ENCODE measurements around the gene HAUS7.

DNA sequence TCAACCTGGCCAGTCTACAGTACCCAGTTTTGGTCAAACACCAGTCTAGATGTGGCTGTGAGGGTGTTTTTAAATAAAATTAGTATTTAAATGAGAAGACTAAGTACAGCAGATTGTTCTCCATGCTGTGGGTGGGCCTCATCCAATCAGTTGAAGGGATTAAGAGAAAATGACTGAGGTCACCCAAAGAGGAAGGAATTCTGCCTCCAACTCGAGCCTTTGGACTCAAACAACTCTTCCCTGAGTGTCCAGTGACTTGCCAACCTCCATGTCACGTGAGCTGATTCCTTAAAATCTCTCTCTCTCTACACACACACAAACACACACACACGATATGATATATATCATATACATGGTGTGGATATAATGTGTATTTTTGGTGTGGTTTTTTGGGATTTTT lies 34.5 kb downstream of the HAUS7 start:
- TF ChIP-seq EP300 (IDR thresholded peaks at IDR 0.05) = no peak
- TF ChIP-seq POLR2AphosphoS5 (IDR thresholded peaks at IDR 0.05) = no peak
- TF ChIP-seq, protein P1, sequence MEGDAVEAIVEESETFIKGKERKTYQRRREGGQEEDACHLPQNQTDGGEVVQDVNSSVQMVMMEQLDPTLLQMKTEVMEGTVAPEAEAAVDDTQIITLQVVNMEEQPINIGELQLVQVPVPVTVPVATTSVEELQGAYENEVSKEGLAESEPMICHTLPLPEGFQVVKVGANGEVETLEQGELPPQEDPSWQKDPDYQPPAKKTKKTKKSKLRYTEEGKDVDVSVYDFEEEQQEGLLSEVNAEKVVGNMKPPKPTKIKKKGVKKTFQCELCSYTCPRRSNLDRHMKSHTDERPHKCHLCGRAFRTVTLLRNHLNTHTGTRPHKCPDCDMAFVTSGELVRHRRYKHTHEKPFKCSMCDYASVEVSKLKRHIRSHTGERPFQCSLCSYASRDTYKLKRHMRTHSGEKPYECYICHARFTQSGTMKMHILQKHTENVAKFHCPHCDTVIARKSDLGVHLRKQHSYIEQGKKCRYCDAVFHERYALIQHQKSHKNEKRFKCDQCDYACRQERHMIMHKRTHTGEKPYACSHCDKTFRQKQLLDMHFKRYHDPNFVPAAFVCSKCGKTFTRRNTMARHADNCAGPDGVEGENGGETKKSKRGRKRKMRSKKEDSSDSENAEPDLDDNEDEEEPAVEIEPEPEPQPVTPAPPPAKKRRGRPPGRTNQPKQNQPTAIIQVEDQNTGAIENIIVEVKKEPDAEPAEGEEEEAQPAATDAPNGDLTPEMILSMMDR (IDR thresholded peaks at IDR 0.05) = no peak

Data from stomach (tissue), 4 donors.